MCF 10A (cell line): ENCODE measurements around the gene CA11. TPM values are rescaled to one million over a fixed set of nuclear protein-coding genes. Genes with fewer than 3 reads are reported as not detected.
A peak's percentile ranks its signal among the peaks of the same experiment; 100 is the strongest.

Experiments
- BruUV-seq: library from RNA; stranded (reverse); fragments of 400-500 nt; replicated peaks from 2 replicates; lab custom pipeline; 2021; lab: Mats Ljungman, UMichigan
- CTCF ChIA-PET: fragments of 300-600 bp; sonication (Branson Sonifier 250); formaldehyde crosslinking; extraction: SDS; loops from one replicate; lab custom pipeline; 2021; ENCODE audit warnings: antibody characterized with exemption, inconsistent platforms; lab: Yijun Ruan, JAX
- POLR2A ChIA-PET: fragments of 300-600, 350-650 bp; sonication (Branson Sonifier 250); formaldehyde crosslinking; extraction: SDS; loops from one replicate; lab custom pipeline; 2020; ENCODE audit warnings: antibody characterized with exemption, inconsistent platforms; lab: Yijun Ruan, JAX
- DNase-seq: peaks from one replicate; pipeline ENCODE4 v3.0.0-alpha.2; 2018; ENCODE audit not compliant: unreplicated experiment
- H3K27ac Mint-ChIP-seq: one replicate; pipeline ENCODE4 v1.8.0; 2022; ENCODE audit warnings: mild to moderate bottlenecking, low read depth, mixed read lengths; ENCODE audit not compliant: unreplicated experiment
- H3K27me3 Mint-ChIP-seq: one replicate; pipeline ENCODE4 v1.8.0; 2022; ENCODE audit warnings: mixed read lengths; ENCODE audit not compliant: insufficient read depth, unreplicated experiment
- H3K36me3 Mint-ChIP-seq: one replicate; pipeline ENCODE4 v1.8.0; 2022; ENCODE audit warnings: mild to moderate bottlenecking, moderate library complexity, mixed read lengths; ENCODE audit not compliant: insufficient read depth, unreplicated experiment
- H3K4me1 Mint-ChIP-seq: one replicate; pipeline ENCODE4 v1.8.0; 2022; ENCODE audit warnings: mixed read lengths; ENCODE audit not compliant: insufficient read depth, unreplicated experiment
- H3K4me3 Mint-ChIP-seq: one replicate; pipeline ENCODE4 v1.8.0; 2022; ENCODE audit warnings: mild to moderate bottlenecking, moderate library complexity, mixed read lengths; ENCODE audit not compliant: unreplicated experiment
- H3K9me3 Mint-ChIP-seq: one replicate; pipeline ENCODE4 v1.8.0; 2022; ENCODE audit warnings: mixed read lengths; ENCODE audit not compliant: unreplicated experiment
- intact Hi-C: fragments of 100-400 bp; cut with micrococcal nuclease; formaldehyde crosslinking; loops from 2 replicates; pipeline ENCODE4 v1.14.1; 2022
- total RNA-seq: library from RNA; stranded (reverse); gene quantifications from 2 replicates; pipeline ENCODE4 v1.2.3, GENCODE V29; 2022
- TF ChIP-seq, protein P1 (sequence below): fragments of 200-600 bp; IDR thresholded peaks from one replicate; pipeline ENCODE4 v1.8.0; 2022; ENCODE audit warnings: antibody characterized with exemption, mild to moderate bottlenecking; ENCODE audit not compliant: unreplicated experiment

Gene CA11
- total RNA-seq, 1 experiment from 2014 or later, result 2.9 TPM

DNA sequence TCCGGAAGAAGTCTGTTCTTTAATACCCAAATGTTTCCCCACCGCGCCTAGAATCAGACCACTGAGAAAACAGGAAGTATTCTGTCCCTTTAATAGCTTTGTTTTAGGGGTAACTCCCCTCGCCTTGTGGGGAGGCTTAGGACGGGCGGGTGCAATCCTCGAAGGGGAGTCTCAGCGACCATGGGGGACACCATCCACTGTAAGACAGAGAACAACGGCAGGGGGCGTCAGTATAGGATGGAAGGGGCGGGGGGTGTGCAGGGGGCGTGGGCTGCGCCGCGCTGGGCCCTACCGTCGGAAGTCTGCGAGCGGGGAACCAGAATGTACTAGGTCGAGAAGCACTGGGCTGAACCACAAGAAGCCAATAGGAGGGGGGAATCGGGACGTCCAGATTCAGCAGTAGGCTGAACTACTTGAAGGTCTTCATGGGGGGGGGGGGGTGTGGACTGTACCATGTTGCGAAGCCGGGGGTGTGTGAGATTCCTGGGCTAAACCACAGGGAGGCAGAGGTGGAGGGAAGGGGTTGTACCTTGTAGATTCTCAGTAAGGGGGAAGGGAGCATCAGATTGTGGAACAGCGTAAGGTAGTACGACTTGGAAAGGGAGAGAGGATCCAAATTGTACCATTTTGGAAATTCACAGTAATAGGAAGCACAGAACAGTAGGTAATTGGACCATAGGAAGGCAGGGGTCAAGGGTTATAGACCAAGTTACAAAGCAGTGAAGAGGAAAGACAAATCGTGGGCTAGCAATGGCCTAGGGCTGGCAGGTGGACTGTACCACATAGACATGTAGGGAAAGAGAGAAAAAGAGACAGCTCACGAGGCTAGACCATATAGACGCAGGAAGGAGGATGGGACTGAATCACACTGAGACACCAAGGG lies 7.8 kb downstream of the CA11 start:
- CTCF ChIA-PET, result no interaction called here
- peak overlapping the region; percentile 99 for H3K27ac Mint-ChIP-seq
- peaks cover 18% of the 10 kb centered on the region for H3K4me1 Mint-ChIP-seq
- intact Hi-C loops, result no loop called here
- no TSS peak for BruUV-seq
- H3K36me3 Mint-ChIP-seq, result peaks cover 7% of the 10 kb centered on the region
- DNase-seq, result peak; percentile 92
- POLR2A ChIA-PET, result interaction anchor here (0.5 to 2.7 kb wide), 9 partner anchors 8 to 355 kb away, joined by 3 to 37 read pairs (median 4); partner anchors contain the start of genes CA11, GYS1, RPL18 and RUVBL2
- TF ChIP-seq, protein P1, sequence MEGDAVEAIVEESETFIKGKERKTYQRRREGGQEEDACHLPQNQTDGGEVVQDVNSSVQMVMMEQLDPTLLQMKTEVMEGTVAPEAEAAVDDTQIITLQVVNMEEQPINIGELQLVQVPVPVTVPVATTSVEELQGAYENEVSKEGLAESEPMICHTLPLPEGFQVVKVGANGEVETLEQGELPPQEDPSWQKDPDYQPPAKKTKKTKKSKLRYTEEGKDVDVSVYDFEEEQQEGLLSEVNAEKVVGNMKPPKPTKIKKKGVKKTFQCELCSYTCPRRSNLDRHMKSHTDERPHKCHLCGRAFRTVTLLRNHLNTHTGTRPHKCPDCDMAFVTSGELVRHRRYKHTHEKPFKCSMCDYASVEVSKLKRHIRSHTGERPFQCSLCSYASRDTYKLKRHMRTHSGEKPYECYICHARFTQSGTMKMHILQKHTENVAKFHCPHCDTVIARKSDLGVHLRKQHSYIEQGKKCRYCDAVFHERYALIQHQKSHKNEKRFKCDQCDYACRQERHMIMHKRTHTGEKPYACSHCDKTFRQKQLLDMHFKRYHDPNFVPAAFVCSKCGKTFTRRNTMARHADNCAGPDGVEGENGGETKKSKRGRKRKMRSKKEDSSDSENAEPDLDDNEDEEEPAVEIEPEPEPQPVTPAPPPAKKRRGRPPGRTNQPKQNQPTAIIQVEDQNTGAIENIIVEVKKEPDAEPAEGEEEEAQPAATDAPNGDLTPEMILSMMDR, result no peak
- H3K27me3 Mint-ChIP-seq, result peaks cover 6% of the 10 kb centered on the region
- no peaks in the 10 kb centered on the region for H3K9me3 Mint-ChIP-seq
- H3K4me3 Mint-ChIP-seq, result peak overlapping the region; percentile 91

DNA sequence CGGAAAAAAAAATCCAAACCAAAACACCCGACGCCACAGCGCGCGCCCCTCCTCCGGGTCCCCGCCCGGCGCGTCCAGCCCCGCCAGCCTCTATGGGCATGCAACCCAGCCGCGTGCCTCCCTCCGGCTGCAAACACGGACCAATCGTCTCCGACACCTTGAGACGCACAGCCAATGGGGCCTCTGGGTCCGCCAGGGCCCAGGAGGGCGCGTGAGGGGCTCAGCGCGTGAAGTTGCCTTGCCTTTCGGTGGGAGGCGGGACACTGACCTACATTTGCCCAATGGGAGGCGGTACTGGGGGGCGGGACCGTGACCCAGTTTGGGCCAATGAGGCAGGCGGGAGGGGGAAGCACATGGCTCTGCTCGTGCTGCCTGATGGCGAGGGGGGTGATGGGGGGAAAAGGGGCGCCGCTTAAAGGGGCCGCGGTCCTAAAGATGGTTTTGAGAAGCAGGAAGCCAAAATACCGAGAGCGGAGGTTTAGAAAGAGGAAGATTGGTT lies 8.5 kb downstream of the CA11 start:
- POLR2A ChIA-PET, result interaction anchor here (0.6 to 2.7 kb wide), 9 partner anchors 9 to 356 kb away, joined by 3 to 37 read pairs (median 4); partner anchors contain the start of genes CA11, GYS1, RPL18 and RUVBL2
- TF ChIP-seq, protein P1, result no peak
- no TSS peak for BruUV-seq
- H3K27me3 Mint-ChIP-seq, result no peaks in the 10 kb centered on the region
- CTCF ChIA-PET, result no interaction called here
- DNase-seq, result peak; percentile 99
- H3K27ac Mint-ChIP-seq, result peak overlapping the region; percentile 99
- no peaks in the 10 kb centered on the region for H3K9me3 Mint-ChIP-seq
- peak overlapping the region; percentile 91 for H3K4me3 Mint-ChIP-seq
- intact Hi-C loops, result no loop called here
- peaks cover 7% of the 10 kb centered on the region for H3K36me3 Mint-ChIP-seq
- H3K4me1 Mint-ChIP-seq, result peaks cover 23% of the 10 kb centered on the region

GRCh38 chr19:48636859-48637448 lies 9.0 kb downstream of the CA11 start, which contains the start of gene DBP:
Gene DBP, minus strand, starts transcription at chr19:48637379. Its CDS starts 385 bp downstream, at chr19:48636994.
- Mint-ChIP-seq H3K36me3 (peaks cover 7% of the 10 kb centered on the region), H3K27me3 (no peaks in the 10 kb centered on the region), H3K4me3 (peak within 1 kb of the TSS; percentile 91), H3K4me1 (peaks cover 26% of the 10 kb centered on the region), H3K9me3 (no peaks in the 10 kb centered on the region), H3K27ac (peak within 1 kb of the TSS; percentile 99)
- intact Hi-C loops, result no loop called here
- CTCF ChIA-PET, result no interaction called here
- POLR2A ChIA-PET, result interaction anchor here (0.8 to 2.7 kb wide), 5 partner anchors 9 to 357 kb away, joined by 3 to 37 read pairs (median 6); partner anchors contain the start of genes CA11, GYS1, RPL18 and RUVBL2
- BruUV-seq, result no TSS peak
- TF ChIP-seq, protein P1, result no peak
- no peak for DNase-seq
